22Rv1 (cell line): ENCODE results near the gene KLRK1.
"Not testable (repeated sequence)": the region's sequence is repeated elsewhere in the genome, so short reads cannot be mapped to it uniquely, and the experiment has no call there.

ENCODE experiments used
- H3K27ac ChIP-seq: fragments of 450-650 bp; 2 replicates; pipeline ENCODE4 v1.5.1; 2017
- CTCF ChIP-seq: fragments of 450-650 bp; IDR thresholded peaks from 2 replicates; pipeline ENCODE4 v1.5.1; 2017; ENCODE audit warnings: mild to moderate bottlenecking
- ZFX ChIP-seq: fragments of 450-650 bp; IDR thresholded peaks from 2 replicates; pipeline ENCODE4 v1.6.1; 2017; ENCODE audit warnings: antibody characterized with exemption, borderline replicate concordance

The KLRK1 gene

GRCh38 chr12:10362325-10362724 is 27.5 kb downstream of the KLRK1 start:
- TF ChIP-seq ZFX: no peak
- TF ChIP-seq CTCF: no peak
- peak overlapping the region; percentile 34 for H3K27ac ChIP-seq

GRCh38 chr12:10361622-10362021 is 28.2 kb downstream of the KLRK1 start:
- TF ChIP-seq CTCF (no peak), ZFX (no peak)
- H3K27ac ChIP-seq: peak overlapping the region; percentile 34

- peak overlapping the region; percentile 34 for H3K27ac ChIP-seq
- TF ChIP-seq ZFX: no peak
- TF ChIP-seq CTCF: no peak
Measured at GRCh38 chr12:10361084-10361483, 28.8 kb downstream of the KLRK1 start.

- TF ChIP-seq ZFX: no peak
- no peak for TF ChIP-seq CTCF
- no peak overlapping the region for H3K27ac ChIP-seq
Measured at GRCh38 chr12:10358969-10359368, 30.9 kb downstream of the KLRK1 start.

- H3K27ac ChIP-seq: no peak overlapping the region
- TF ChIP-seq ZFX: no peak
- TF ChIP-seq CTCF: no peak
Measured at GRCh38 chr12:10358131-10358530, 31.7 kb downstream of the KLRK1 start.

- no peak overlapping the region for H3K27ac ChIP-seq
- TF ChIP-seq ZFX: no peak
- no peak for TF ChIP-seq CTCF
Measured at GRCh38 chr12:10354502-10354901, 35.3 kb downstream of the KLRK1 start.

GRCh38 chr12:10354071-10354470 is 35.8 kb downstream of the KLRK1 start:
- no peak for TF ChIP-seq ZFX
- no peak for TF ChIP-seq CTCF
- H3K27ac ChIP-seq: no peak overlapping the region

GRCh38 chr12:10351457-10351856 is 38.4 kb downstream of the KLRK1 start:
- H3K27ac ChIP-seq: not testable (repeated sequence)
